Mucosa of descending colon (tissue), 3 donors: ENCODE data around the gene APLP1. TPM values are rescaled to one million over a fixed set of nuclear protein-coding genes. Genes with fewer than 3 reads are reported as not detected.
A peak's percentile ranks its signal among the peaks of the same experiment; 100 is the strongest.

Experiments
- ATAC-seq: fragments of 200-7000 bp; cut with Tn5 transposase; one replicate; pipeline ENCODE4 v1.9.1; 2020; ENCODE audit warnings: mild to moderate bottlenecking, moderate library complexity
- DNase-seq, 3 donors: peaks; one replicate each; pipeline ENCODE4 v3.0.0-alpha.2; 2020
- H3K36me3 ChIP-seq: fragments of 200-600 bp; one replicate; pipeline ENCODE4 v1.8.0; 2021; ENCODE audit warnings: low read depth, mild to moderate bottlenecking
- H3K4me1 ChIP-seq: fragments of 200-600 bp; one replicate; pipeline ENCODE4 v1.8.0; 2021; ENCODE audit warnings: low read depth, mild to moderate bottlenecking
- H3K4me3 ChIP-seq: fragments of 200-600 bp; one replicate; pipeline ENCODE4 v1.8.0; 2021; ENCODE audit warnings: mild to moderate bottlenecking
- H3K9me3 ChIP-seq: fragments of 200-600 bp; one replicate; pipeline ENCODE4 v1.8.0; 2021; ENCODE audit warnings: mild to moderate bottlenecking
- CTCF ChIP-seq: fragments of 200-600 bp; IDR thresholded peaks from one replicate; pipeline ENCODE4 v1.8.0; 2022; ENCODE audit warnings: antibody characterized with exemption, mild to moderate bottlenecking
- intact Hi-C, 2 donors: fragments of 100-400 bp; cut with DNase I in 1 of 2; cut with micrococcal nuclease in 1 of 2; formaldehyde crosslinking; loops; one replicate each; pipeline versions ENCODE4 v1.11.0 to v1.11.1; 2022; cut with DNase I, micrococcal nuclease
- total RNA-seq, 3 donors: library from RNA; stranded (reverse); fragmentation: NEBNext Ultra II Directional in 2 of 3; extraction: Animal tissue kit (Norgen Biotek cat#: 25700) in 2 of 3; gene quantifications; one replicate each; pipeline versions ENCODE4 v1.2.1 to v1.2.4, GENCODE V29; 2021 to 2023
- donor health status: DM: no; HTN: no; CAD: no; lungs with moderate emphysema.
- donor health status: DM: no; HTN: no; CAD: no.
- donor health status: DM: no; HTN: yes; CAD: no.

Gene APLP1
- total RNA-seq, 3 donors from 2014 or later = 1.6 to 13.2 (median 1.9) TPM

- no peaks in the 10 kb centered on the region for H3K36me3 ChIP-seq
- DNase-seq (no peak), ATAC-seq (no peak)
- intact Hi-C loops = no loop called here
- H3K9me3 ChIP-seq = no peaks in the 10 kb centered on the region
- TF ChIP-seq CTCF = no peak
- H3K4me3 ChIP-seq = no peak overlapping the region
- H3K4me1 ChIP-seq = no peaks in the 10 kb centered on the region
Observed at GRCh38 chr19:35911173-35911572, 42.8 kb downstream of the APLP1 start.

- DNase-seq (no peak), ATAC-seq (peak; percentile 22)
- no peak for TF ChIP-seq CTCF
- Histone ChIP-seq H3K9me3 (no peaks in the 10 kb centered on the region), H3K4me3 (no peak overlapping the region), H3K36me3 (no peaks in the 10 kb centered on the region), H3K4me1 (no peaks in the 10 kb centered on the region)
- intact Hi-C loops = no loop called here
Observed at GRCh38 chr19:35911790-35912189, 43.4 kb downstream of the APLP1 start.

- ATAC-seq (no peak), DNase-seq (no peak)
- H3K36me3 ChIP-seq = no peaks in the 10 kb centered on the region
- intact Hi-C loops = no loop called here
- no peak for TF ChIP-seq CTCF
- no peaks in the 10 kb centered on the region for H3K4me1 ChIP-seq
- H3K4me3 ChIP-seq = no peak overlapping the region
- H3K9me3 ChIP-seq = no peaks in the 10 kb centered on the region
Observed at GRCh38 chr19:35913589-35913988, 45.2 kb downstream of the APLP1 start.

- Histone ChIP-seq H3K4me3 (no peak overlapping the region), H3K36me3 (no peaks in the 10 kb centered on the region), H3K9me3 (no peaks in the 10 kb centered on the region), H3K4me1 (no peaks in the 10 kb centered on the region)
- no peak for TF ChIP-seq CTCF
- ATAC-seq (no peak), DNase-seq (no peak)
- intact Hi-C loops = no loop called here
Observed at GRCh38 chr19:35915443-35915842, 47.1 kb downstream of the APLP1 start.

DNA sequence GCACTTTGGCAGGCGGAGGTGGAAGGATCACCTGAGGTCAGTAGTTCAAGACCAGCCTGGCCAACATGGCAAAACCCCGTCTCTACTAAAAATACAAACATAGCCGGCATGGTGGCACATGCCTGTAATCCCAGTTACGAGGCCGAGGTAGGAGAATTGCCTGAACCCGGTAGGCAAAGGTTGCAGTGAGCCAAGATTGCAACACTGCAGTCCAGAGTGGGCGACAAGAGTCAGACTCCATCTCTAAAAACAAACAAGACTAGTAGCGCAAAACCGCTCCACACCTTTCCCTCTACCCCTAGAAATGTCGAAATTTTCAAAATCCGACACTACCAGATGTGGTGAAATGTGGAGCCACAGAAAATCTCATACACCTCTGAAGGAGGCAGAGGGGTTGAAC, 50.9 kb downstream of the APLP1 start:
- Histone ChIP-seq H3K4me3 (no peak overlapping the region), H3K4me1 (no peaks in the 10 kb centered on the region), H3K9me3 (no peaks in the 10 kb centered on the region), H3K36me3 (no peaks in the 10 kb centered on the region)
- intact Hi-C loops = no loop called here
- ATAC-seq (no peak), DNase-seq (no peak)
- no peak for TF ChIP-seq CTCF

DNA sequence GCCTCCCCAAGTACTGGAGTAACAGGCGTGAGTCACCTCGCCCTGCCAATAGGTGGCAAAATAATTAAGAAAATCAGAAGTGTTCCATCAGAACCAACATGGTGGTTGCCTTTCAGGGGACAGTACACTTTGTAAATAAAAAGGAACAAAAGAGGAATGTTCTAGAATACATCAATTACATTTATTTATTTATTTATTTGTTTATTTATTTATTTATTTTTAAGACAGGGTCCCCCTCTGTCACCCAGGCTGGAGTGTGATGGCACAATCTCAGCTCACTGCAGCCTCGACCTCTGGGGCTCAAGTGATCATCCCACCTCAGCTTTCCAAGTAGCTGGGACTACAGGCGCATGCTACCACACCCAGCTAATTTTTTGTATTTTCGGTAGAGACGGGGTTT, 52.6 kb downstream of the APLP1 start:
- ATAC-seq = no peak
- H3K4me1 ChIP-seq = no peaks in the 10 kb centered on the region
- H3K4me3 ChIP-seq = no peak overlapping the region
- no peaks in the 10 kb centered on the region for H3K9me3 ChIP-seq
- TF ChIP-seq CTCF = no peak
- no peaks in the 10 kb centered on the region for H3K36me3 ChIP-seq
- no peak for DNase-seq
- intact Hi-C loops = no loop called here
